WERI-Rb-1 (cell line): ENCODE measurements around the gene SLC16A11.
"Not testable (repeated sequence)": the region's sequence is repeated elsewhere in the genome, so short reads cannot be mapped to it uniquely, and the experiment has no call there.

ENCODE experiments used
- DNase-seq: peaks from one replicate; pipeline ENCODE4 v3.0.0-alpha.2; 2020
- H3K27ac ChIP-seq: fragments of 250-450 bp; sonication (Bioruptor Pico); 2 replicates; pipeline ENCODE4 v1.5.1; 2020; ENCODE audit warnings: mild to moderate bottlenecking, moderate library complexity
- H3K27me3 ChIP-seq: fragments of 250-450 bp; sonication (Bioruptor Pico); 2 replicates; pipeline ENCODE4 v1.5.1; 2021; ENCODE audit warnings: mild to moderate bottlenecking, low read depth, moderate library complexity; ENCODE audit not compliant: insufficient read depth, severe bottlenecking
- H3K36me3 ChIP-seq: fragments of 250-450 bp; sonication (Bioruptor Pico); 2 replicates; pipeline ENCODE4 v1.5.1; 2020; ENCODE audit warnings: mild to moderate bottlenecking, moderate library complexity
- H3K4me3 ChIP-seq: 2 replicates; pipeline ENCODE4 v1.5.1; 2011; ENCODE audit warnings: low read depth, mild to moderate bottlenecking, control low read depth, low read length
- H3K9me3 ChIP-seq: fragments of 250-450 bp; sonication (Bioruptor Pico); 2 replicates; pipeline ENCODE4 v1.5.1; 2021; ENCODE audit warnings: mild to moderate bottlenecking, moderate library complexity; ENCODE audit not compliant: severe bottlenecking
- TF ChIP-seq, protein P1 (sequence below): IDR thresholded peaks from 2 replicates; pipeline ENCODE4 v1.5.1; 2011; ENCODE audit warnings: low read depth, mild to moderate bottlenecking, control low read depth, inconsistent platforms, low read length

Gene SLC16A11, protein sequence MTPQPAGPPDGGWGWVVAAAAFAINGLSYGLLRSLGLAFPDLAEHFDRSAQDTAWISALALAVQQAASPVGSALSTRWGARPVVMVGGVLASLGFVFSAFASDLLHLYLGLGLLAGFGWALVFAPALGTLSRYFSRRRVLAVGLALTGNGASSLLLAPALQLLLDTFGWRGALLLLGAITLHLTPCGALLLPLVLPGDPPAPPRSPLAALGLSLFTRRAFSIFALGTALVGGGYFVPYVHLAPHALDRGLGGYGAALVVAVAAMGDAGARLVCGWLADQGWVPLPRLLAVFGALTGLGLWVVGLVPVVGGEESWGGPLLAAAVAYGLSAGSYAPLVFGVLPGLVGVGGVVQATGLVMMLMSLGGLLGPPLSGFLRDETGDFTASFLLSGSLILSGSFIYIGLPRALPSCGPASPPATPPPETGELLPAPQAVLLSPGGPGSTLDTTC

DNA sequence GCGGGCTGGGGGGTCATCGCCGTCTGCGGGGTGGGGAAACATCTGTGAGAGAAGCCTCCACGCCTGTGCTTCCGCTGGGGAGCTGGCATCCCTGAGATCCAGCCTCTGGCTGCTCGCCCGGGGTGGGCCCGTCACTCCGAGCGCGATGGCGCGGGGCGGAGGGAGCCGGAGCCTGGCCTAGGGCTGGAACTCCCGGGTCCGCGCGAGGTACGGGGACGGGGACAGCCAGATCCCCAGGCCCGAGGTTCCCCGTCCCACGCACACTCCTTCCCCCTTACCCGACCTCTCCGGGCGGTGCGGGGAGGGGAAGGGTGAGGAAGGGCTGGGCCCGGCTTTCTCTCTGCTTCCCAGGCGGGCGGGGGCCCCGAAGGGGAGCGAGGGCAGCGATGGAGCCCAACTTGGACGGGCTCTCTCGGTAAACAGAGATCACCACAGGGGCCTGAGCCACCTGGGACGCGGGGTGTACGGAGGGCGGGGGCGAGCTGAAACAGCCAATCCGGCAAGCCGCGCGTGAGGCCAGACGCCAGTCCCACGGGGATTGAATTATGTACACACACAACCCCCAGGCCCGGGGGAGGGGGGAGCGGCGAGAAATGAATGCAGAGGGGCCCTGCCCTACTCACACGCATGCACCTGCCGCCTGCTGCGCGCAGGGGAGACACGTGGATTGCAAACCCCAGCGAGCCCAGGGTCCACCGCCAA lies at the start of gene SLC16A11:
Gene SLC16A11 (minus strand): TSS at position 596 of the 702 bp plus-strand sequence. CDS start 579 bp downstream, at position 17.
- peak; percentile 72 for DNase-seq
- no peaks in the 10 kb centered on the region for H3K27me3 ChIP-seq
- H3K4me3 ChIP-seq, result peak within 1 kb of the TSS; percentile 28
- H3K9me3 ChIP-seq, result no peaks in the 10 kb centered on the region
- TF ChIP-seq, protein P1, sequence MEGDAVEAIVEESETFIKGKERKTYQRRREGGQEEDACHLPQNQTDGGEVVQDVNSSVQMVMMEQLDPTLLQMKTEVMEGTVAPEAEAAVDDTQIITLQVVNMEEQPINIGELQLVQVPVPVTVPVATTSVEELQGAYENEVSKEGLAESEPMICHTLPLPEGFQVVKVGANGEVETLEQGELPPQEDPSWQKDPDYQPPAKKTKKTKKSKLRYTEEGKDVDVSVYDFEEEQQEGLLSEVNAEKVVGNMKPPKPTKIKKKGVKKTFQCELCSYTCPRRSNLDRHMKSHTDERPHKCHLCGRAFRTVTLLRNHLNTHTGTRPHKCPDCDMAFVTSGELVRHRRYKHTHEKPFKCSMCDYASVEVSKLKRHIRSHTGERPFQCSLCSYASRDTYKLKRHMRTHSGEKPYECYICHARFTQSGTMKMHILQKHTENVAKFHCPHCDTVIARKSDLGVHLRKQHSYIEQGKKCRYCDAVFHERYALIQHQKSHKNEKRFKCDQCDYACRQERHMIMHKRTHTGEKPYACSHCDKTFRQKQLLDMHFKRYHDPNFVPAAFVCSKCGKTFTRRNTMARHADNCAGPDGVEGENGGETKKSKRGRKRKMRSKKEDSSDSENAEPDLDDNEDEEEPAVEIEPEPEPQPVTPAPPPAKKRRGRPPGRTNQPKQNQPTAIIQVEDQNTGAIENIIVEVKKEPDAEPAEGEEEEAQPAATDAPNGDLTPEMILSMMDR, result no peak
- no peak within 1 kb of the TSS for H3K27ac ChIP-seq
- H3K36me3 ChIP-seq, result no peaks in the 10 kb centered on the region

DNA sequence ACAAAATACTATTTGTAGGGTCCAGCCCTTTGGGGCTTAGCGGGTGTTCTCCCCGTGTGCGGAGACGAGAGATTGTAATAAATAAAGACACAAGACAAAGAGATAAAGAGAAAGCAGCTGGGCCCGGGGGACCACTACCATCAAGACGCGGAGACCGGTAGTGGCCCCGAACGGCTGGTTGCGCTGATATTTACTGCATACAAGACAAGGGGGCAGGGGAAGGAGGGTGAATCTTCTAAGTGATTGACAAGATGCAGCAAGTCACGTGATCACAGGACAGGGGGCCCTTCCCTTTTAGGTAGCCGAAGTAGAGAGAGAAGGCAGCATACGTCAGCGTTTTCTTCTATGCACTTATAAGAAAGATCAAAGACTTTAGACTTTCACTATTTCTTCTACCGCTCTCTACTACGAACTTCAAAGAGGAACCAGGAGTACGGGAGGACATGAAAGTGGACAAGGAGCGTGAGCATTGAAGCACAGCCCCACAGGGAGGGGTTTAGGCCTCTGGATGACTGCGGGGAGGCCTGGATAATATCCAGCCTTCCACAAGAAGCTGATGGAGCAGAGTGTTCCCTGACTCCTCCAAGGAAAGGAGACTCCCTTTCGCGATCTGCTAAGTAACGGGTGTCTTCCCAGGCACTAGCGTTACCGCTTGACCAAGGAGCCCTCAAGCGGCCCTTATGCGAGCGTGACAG lies 47.6 kb upstream of the SLC16A11 start:
- H3K4me3 ChIP-seq, result peak overlapping the region; percentile 12; the same call in 1 of the 2 replicates
- not testable (repeated sequence) for H3K9me3 ChIP-seq, H3K27ac ChIP-seq, DNase-seq, H3K27me3 ChIP-seq, H3K36me3 ChIP-seq

DNA sequence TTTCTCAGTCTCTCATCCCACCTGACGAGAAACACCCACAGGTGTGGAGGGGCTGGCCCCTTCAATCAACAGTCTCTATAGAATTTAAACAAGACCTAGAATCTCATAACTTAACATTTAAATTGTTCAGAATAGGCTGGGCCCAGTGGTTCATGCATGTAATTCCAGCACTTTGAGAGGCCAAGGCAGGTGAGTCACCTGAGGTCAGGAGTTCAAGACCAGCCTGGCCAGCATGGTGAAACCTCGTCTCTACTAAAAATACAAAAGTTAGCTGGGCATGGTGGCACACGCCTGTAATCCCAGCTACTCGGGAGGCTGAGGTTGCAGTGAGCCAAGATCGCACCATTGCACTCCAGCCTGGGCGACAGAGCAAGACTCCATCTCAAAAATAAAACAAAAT lies 45.7 kb upstream of the SLC16A11 start:
- H3K4me3 ChIP-seq, H3K27me3 ChIP-seq, H3K36me3 ChIP-seq, H3K9me3 ChIP-seq, DNase-seq: not testable (repeated sequence)
- peak overlapping the region; percentile 94 for H3K27ac ChIP-seq

DNA sequence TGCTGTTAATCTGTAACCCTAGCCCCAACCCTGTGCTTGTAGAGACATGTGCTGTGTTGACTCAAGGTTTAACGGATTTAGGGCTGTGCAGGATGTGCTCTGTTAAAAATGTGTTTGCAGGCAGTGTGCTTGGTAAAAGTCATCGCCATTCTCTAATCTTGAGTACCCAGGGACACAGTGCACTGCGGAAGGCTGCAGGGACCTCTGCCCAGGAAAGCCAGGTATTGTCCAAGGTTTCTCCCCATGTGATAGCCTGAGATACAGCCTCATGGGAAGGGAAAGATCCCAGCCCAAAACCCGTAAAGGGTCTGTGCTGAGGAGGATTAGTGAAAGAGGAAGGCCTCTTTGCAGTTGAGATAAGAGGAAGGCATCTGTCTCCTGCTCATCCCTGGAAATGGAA lies 44.5 kb upstream of the SLC16A11 start:
- peak overlapping the region; percentile 94 for H3K27ac ChIP-seq
- DNase-seq, result peak; percentile 71
- not testable (repeated sequence) for H3K9me3 ChIP-seq

DNA sequence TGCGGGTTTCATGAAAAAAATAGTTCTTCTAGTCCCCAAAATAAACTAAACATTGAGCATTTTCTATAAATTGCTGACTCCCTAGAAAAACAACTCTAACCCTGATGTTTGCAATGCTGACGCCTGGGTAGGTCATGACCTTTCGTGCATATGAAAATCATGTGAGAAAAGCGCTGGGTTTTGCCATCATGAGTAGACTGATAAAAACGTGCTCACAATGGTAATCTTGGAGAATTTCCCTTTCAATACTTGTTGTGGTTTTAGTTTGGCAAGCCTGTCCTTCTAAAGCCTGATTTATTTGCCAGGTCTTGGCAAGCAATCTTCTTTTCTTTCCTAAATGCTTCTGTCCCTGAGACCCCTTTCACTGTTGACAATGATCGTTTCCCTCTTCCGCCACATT lies 40.2 kb upstream of the SLC16A11 start:
- Histone ChIP-seq H3K27ac (no peak overlapping the region), H3K36me3 (no peaks in the 10 kb centered on the region), H3K4me3 (no peak overlapping the region), H3K9me3 (peaks cover 6% of the 10 kb centered on the region), H3K27me3 (no peaks in the 10 kb centered on the region)
- TF ChIP-seq, protein P1, result no peak
- no peak for DNase-seq

More for the DNA sequence above, 44.5 kb upstream of the SLC16A11 start:
- peak overlapping the region; percentile 27 for H3K4me3 ChIP-seq
- not testable (repeated sequence) for H3K27me3 ChIP-seq, H3K36me3 ChIP-seq

DNA sequence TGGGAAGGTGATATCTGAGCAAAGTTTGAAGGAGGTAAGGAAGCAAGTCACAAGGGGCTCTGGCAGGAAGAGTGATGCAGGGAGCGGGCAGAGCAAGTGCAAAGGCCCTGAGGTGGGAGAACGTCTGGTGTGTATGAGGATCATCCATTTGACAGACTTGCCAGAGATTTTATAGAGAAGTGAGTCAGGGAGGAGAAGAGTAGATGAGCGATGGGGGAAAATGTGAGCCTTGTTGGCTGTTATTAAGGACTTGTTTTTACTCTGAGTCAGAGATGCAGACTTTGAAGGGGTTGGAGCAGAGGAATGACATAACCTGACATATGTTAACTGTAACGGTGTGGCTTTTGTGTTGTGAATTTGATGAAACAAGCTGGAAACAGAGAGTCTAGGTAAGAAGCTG lies 39.7 kb upstream of the SLC16A11 start:
- no peak for DNase-seq
- H3K27me3 ChIP-seq, result no peaks in the 10 kb centered on the region
- TF ChIP-seq, protein P1, result no peak
- no peaks in the 10 kb centered on the region for H3K36me3 ChIP-seq
- H3K9me3 ChIP-seq, result peaks cover 6% of the 10 kb centered on the region
- H3K27ac ChIP-seq, result no peak overlapping the region
- H3K4me3 ChIP-seq, result no peak overlapping the region
